GM21528 (cell line): ENCODE measurements around the gene AATF.

Experiments used
- ATAC-seq: cut with Tn5 transposase; IDR thresholded peaks from one replicate; pipeline ENCODE4 v1.9.1; 2021; ENCODE audit warnings: mild to moderate bottlenecking, moderate library complexity; ENCODE audit not compliant: unreplicated experiment, low FRiP score

The AATF gene

DNA sequence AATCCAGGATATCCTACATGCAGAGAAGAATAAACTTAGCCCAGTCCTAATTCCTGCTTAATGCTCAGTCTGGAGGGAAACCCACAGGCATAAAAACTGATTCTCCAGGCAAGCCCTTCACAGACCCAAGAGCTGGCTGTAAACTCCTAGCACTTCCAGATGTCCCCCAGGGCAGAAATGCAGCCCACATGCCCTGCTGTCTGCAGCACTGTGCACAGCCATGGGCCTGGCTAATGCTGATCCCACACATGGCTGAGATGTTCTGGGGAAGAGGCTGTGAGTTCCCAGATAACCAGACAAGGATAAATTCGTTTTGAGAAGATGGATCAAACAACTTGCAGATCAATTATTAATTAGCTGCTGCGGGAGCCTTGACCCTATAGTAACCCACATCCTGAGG lies 148.4 kb downstream of the AATF start:
- no peak for ATAC-seq

DNA sequence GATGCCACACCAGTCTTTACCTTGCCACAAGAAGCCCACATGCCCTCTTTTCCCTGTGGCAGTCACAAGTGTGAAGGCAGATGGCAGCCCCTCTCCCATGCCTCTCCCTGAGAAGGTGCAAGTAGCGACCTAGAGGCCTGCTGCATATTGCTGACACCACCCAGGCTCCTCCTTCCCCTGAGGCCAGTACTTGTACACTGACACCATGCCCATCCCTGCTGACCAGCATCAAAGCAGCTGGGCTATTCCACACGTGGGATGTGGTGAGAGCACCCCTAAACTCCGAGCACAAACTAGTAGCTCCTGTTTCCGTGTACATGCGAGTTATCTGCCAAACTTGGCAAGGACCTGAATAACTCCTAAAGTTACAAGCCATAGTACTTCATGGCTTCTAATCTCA lies 149.4 kb downstream of the AATF start:
- ATAC-seq = no peak

DNA sequence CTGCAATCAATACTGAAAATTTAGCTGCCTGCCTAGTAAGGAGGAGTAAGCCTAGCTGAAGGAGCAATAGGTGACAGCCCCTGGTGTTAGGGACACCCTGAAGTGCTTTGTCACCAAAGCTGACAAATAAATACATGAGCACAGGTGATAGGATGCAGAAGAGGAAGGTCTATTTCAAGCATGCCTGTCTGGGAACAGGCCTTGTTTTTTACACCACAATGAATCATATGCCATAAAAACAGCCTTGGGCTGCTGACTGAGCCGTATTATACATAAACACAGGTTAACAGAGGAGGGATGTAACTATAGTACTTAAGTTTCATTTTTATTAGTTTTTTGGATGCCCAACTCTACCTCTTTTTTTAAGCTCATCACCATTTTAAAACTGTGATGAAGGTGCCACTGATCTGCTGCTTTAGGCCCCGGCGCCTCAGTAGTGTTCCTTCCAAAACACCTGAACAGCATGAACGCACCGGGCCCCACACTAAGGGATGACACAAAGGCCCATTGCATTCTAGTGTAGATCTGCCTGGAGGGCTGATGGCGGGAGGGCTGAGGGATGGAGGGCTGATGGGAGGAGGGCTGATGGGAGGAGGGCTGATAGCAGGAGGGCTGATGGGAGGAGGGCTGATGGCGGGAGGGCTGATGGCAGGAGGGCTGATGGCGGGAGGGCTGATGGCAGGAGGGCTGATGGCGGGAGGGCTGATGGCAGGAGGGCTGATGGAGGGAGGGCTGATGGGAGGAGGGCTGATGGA lies 150.3 kb downstream of the AATF start:
- ATAC-seq = no peak

DNA sequence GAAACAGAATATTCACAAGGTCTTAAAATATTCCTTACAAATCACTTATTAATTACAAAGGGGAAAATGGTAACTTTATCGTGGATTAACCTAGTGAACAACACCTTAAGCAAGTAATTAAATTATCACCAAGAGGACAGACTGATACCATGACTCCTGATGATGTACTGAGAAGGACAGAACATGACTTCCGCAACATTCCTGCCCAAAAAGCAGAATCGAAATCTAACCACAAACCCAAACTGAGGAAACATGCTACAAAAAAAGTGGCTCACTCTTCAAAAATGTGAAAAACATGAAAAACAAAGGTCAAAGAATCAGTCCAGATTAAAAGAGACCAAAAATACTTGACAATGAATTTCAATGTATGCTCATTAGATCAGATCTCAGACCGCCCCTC lies 151.5 kb downstream of the AATF start:
- ATAC-seq = no peak

DNA sequence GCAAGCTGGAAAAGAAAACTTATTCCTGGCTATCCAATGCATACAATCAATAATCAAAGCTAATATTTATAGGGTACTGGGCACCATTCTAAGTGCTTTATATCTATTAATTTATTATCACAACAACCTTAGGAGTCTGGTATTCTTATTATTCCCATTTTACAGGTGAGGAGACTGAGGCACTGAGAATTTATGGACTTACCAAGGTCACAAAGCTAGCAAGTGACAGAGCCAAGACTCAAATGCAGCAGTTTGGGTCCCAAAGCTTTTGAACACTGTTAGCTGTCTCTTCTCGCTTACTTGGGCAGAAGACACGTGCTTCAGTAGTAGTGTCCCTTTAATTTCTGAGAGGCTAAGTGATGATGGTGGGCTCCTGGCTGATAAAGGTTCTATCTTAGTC lies 152.6 kb downstream of the AATF start:
- ATAC-seq = no peak

DNA sequence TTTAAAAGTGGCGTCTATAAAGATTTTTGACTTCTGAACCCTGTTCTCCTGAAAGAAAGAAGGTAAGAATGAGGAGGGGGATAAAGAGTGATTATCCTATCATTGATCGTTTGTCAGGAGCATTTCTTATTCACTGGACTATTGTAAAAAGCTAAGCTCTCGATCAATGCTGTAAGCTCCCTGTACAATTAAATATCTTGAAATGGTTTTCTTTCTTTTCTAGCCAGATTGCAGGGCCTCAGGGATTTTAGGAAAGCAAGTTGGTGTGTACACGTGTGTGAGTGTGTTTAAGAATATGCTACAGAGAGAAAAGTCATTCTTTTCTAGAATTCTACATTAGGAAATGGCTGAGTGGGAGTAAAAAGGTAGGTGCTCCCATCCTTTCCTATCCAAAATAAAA lies 154.5 kb downstream of the AATF start:
- no peak for ATAC-seq

DNA sequence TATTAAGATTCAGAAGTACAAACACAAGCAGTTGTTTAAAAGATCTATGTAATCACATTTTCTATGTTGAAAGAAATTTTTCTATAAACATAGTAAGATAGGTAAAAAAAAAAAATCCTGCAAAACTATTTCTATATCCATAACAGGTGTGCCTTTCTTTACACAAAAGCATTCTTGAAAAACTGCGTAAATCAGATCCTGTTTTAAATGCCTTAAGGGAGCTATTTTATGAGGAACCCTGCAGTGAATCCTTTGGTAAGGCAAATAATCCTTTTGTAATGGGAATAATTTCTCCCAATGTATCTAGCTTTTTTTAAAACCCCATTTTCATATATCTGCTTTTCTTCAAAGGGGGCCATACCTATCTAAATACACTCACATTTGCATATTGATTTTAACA lies 157.3 kb downstream of the AATF start:
- no peak for ATAC-seq
